Measurements from ENCODE around the gene ITPKB.

DNA sequence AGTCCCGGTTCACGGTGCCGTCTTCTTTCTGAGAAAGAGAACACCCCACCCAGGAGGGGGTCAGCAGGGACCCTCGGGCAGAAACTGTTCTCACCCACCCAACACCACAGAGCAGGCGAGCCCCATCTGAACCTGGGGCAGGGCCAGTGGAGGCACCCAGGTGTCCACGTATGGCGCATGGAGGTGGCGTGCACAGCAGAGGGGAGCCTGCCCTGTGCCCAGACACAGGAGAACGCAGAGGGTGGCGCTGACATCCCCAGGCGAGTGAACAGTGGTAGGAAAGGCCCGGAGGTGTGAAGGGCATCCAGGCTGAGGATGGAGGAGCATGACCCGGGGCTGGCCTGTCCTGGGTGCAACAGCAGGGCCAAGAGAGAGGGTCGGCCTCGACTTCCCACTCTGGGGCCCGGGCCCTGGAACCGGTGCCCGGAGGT, 99.4 kb downstream of the ITPKB start:
- TF ChIP-seq, protein P1, sequence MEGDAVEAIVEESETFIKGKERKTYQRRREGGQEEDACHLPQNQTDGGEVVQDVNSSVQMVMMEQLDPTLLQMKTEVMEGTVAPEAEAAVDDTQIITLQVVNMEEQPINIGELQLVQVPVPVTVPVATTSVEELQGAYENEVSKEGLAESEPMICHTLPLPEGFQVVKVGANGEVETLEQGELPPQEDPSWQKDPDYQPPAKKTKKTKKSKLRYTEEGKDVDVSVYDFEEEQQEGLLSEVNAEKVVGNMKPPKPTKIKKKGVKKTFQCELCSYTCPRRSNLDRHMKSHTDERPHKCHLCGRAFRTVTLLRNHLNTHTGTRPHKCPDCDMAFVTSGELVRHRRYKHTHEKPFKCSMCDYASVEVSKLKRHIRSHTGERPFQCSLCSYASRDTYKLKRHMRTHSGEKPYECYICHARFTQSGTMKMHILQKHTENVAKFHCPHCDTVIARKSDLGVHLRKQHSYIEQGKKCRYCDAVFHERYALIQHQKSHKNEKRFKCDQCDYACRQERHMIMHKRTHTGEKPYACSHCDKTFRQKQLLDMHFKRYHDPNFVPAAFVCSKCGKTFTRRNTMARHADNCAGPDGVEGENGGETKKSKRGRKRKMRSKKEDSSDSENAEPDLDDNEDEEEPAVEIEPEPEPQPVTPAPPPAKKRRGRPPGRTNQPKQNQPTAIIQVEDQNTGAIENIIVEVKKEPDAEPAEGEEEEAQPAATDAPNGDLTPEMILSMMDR (IDR thresholded peaks at IDR 0.05; ENCODE audit: borderline replicate concordance, extremely low read depth, low read length, poor library complexity, severe bottlenecking) = no peak
- no peak for TF ChIP-seq EZH2 (IDR thresholded peaks at IDR 0.05; ENCODE audit: borderline replicate concordance, low read depth, low read length, severe bottlenecking)

Measured in DND-41 (cell line).